ENCODE data around the gene SNORC. TPM values are rescaled to one million over a fixed set of nuclear protein-coding genes. Genes with fewer than 3 reads are reported as not detected.

The SNORC gene
- total RNA-seq, 6 donors from 2014 or later = 0.20 to 2.1 (median 1.0) TPM

GRCh38 chr2:232873292-232873908 lies 3.3 kb downstream of the SNORC start:
- no peak overlapping the region for H3K4me3 ChIP-seq
- whole genome bisulfite sequencing, 2 donors = 95 to 100% methylated on average over 3 to 14 of the region's 14 CpGs
- TF ChIP-seq POLR2A (IDR thresholded peaks at IDR 0.05) = no peak
- no peak for TF ChIP-seq EP300 (IDR thresholded peaks at IDR 0.05)
- no peak for TF ChIP-seq CTCF (IDR thresholded peaks at IDR 0.05)
- TF ChIP-seq POLR2AphosphoS5 (IDR thresholded peaks at IDR 0.05) = no peak
- DNase-seq = peak in 1 of 2 donors; percentile 70
- H3K36me3 ChIP-seq = no peaks in the 10 kb centered on the region
- no peak for ATAC-seq (ENCODE audit: low FRiP score in 2 of 2)
- H3K9me3 ChIP-seq = no peaks in the 10 kb centered on the region
- H3K27ac ChIP-seq = no peak overlapping the region
- peaks cover 0 to 20% (median 12%) of the 10 kb centered on the region in 4 donors for H3K27me3 ChIP-seq
- H3K4me1 ChIP-seq = peaks cover 7 to 18% (median 14%) of the 10 kb centered on the region in 4 donors

GRCh38 chr2:232873909-232874641 lies 4.0 kb downstream of the SNORC start:
- DNase-seq (no peak), ATAC-seq (ENCODE audit: low FRiP score in 2 of 2) (no peak)
- Histone ChIP-seq H3K4me1 (peaks cover 7 to 18% (median 14%) of the 10 kb centered on the region in 4 donors), H3K27me3 (peaks cover 0 to 20% (median 12%) of the 10 kb centered on the region in 4 donors), H3K4me3 (no peak overlapping the region), H3K36me3 (no peaks in the 10 kb centered on the region), H3K27ac (no peak overlapping the region), H3K9me3 (no peaks in the 10 kb centered on the region)
- WGBS, 2 donors = 76 to 90% methylated on average over 6 of the region's 6 CpGs
- no peak for TF ChIP-seq CTCF (IDR thresholded peaks at IDR 0.05)

- TF ChIP-seq POLR2A (IDR thresholded peaks at IDR 0.05) = no peak
- no peak for TF ChIP-seq POLR2AphosphoS5 (IDR thresholded peaks at IDR 0.05)
- no peak for TF ChIP-seq EP300 (IDR thresholded peaks at IDR 0.05)
- TF ChIP-seq CTCF (IDR thresholded peaks at IDR 0.05) = no peak
- peaks cover 0 to 20% (median 12%) of the 10 kb centered on the region in 4 donors for H3K27me3 ChIP-seq
- H3K4me1 ChIP-seq = peaks cover 7 to 18% (median 14%) of the 10 kb centered on the region in 4 donors
- no peaks in the 10 kb centered on the region for H3K9me3 ChIP-seq
- H3K36me3 ChIP-seq = no peaks in the 10 kb centered on the region
- WGBS, 2 donors = 91 to 95% methylated on average over 16 of the region's 16 CpGs
- H3K4me3 ChIP-seq = no peak overlapping the region
- DNase-seq = no peak
- ATAC-seq (ENCODE audit: low FRiP score in 2 of 2) = no peak
- H3K27ac ChIP-seq = no peak overlapping the region
Observed at GRCh38 chr2:232874677-232875223, 4.7 kb downstream of the SNORC start.

GRCh38 chr2:232875256-232876121 lies 5.4 kb downstream of the SNORC start:
- no peaks in the 10 kb centered on the region for H3K9me3 ChIP-seq
- peaks cover 7 to 18% (median 14%) of the 10 kb centered on the region in 4 donors for H3K4me1 ChIP-seq
- DNase-seq = peak in 1 of 2 donors; percentile 78
- H3K27ac ChIP-seq = no peak overlapping the region
- TF ChIP-seq EP300 (IDR thresholded peaks at IDR 0.05) (no peak), POLR2A (IDR thresholded peaks at IDR 0.05) (no peak), POLR2AphosphoS5 (IDR thresholded peaks at IDR 0.05) (no peak)
- H3K27me3 ChIP-seq = peaks cover 0 to 20% (median 12%) of the 10 kb centered on the region in 4 donors
- no peaks in the 10 kb centered on the region for H3K36me3 ChIP-seq
- no peak for ATAC-seq (ENCODE audit: low FRiP score in 2 of 2)
- peak overlapping the region in 3 of 4 donors; percentile 45 to 54 (median 52) for H3K4me3 ChIP-seq
- WGBS, 2 donors = 33 to 94% methylated on average over 3 to 24 of the region's 37 CpGs
